GM21526 (cell line): Measurements from ENCODE around the gene TGM4.
"Not testable (repeated sequence)": the region's sequence is repeated elsewhere in the genome, so short reads cannot be mapped to it uniquely, and the experiment has no call there.

ENCODE experiments used
- ATAC-seq: cut with Tn5 transposase; IDR thresholded peaks from one replicate; pipeline ENCODE4 v1.9.1; 2021; ENCODE audit warnings: moderate library complexity; ENCODE audit not compliant: unreplicated experiment, low FRiP score

TGM4 gene

GRCh38 chr3:44949770-44950169 is 75.4 kb downstream of the TGM4 start:
- ATAC-seq = not testable (repeated sequence)

- no peak for ATAC-seq
Observed at GRCh38 chr3:44950275-44950734, 75.9 kb downstream of the TGM4 start.

GRCh38 chr3:44952689-44953088 is 78.3 kb downstream of the TGM4 start:
- no peak for ATAC-seq

- no peak for ATAC-seq
Observed at GRCh38 chr3:44954304-44954703, 79.9 kb downstream of the TGM4 start.

- peak; percentile 64 for ATAC-seq
Observed at GRCh38 chr3:44954962-44955361, 80.6 kb downstream of the TGM4 start.

GRCh38 chr3:44955917-44956316 is 81.5 kb downstream of the TGM4 start:
- ATAC-seq = no peak

- ATAC-seq = no peak
Observed at GRCh38 chr3:44957986-44958385, 83.6 kb downstream of the TGM4 start.

- ATAC-seq = no peak
Observed at GRCh38 chr3:44958386-44958785, 84.0 kb downstream of the TGM4 start.

- ATAC-seq = peak; percentile 50
Observed at GRCh38 chr3:44960387-44961026, 86.1 kb downstream of the TGM4 start.

GRCh38 chr3:44961888-44962287 is 87.5 kb downstream of the TGM4 start:
- no peak for ATAC-seq

- no peak for ATAC-seq
Observed at GRCh38 chr3:44962621-44963393, 88.4 kb downstream of the TGM4 start.

- no peak for ATAC-seq
Observed at GRCh38 chr3:44963571-44964325, 89.3 kb downstream of the TGM4 start.
